H9 (cell line): ENCODE results near the gene KHSRP. TPM values are rescaled to one million over a fixed set of nuclear protein-coding genes. Genes with fewer than 3 reads are reported as not detected.

Experiments
- DNase-seq: peaks from one replicate; pipeline ENCODE4 v3.0.0-alpha.2; 2017
- H2AFZ ChIP-seq: one replicate; pipeline ENCODE4 v1.6.1; 2013; ENCODE audit warnings: mild to moderate bottlenecking, low read length, control low read depth, moderate library complexity
- H2AK5ac ChIP-seq: 2 replicates; pipeline ENCODE4 v1.6.1; 2013; ENCODE audit warnings: low read length, control low read depth, mixed read lengths; ENCODE audit not compliant: insufficient read length
- H2BK120ac ChIP-seq: one replicate; pipeline ENCODE4 v1.6.1; 2013; ENCODE audit warnings: low read depth, mild to moderate bottlenecking, low read length, control low read depth, inconsistent platforms; ENCODE audit not compliant: poor library complexity, severe bottlenecking
- H2BK12ac ChIP-seq: 2 replicates; pipeline ENCODE4 v1.6.1; 2013; ENCODE audit warnings: low read length, control low read depth, mixed read lengths, low read depth; ENCODE audit not compliant: insufficient read length
- H2BK15ac ChIP-seq: 2 replicates; pipeline ENCODE4 v1.6.1; 2013; ENCODE audit warnings: low read depth, low read length, control low read depth
- H2BK20ac ChIP-seq: one replicate; pipeline ENCODE4 v1.6.1; 2013; ENCODE audit warnings: low read depth, mild to moderate bottlenecking, low read length, control low read depth, inconsistent platforms; ENCODE audit not compliant: poor library complexity, severe bottlenecking
- H2BK5ac ChIP-seq: 2 replicates; pipeline ENCODE4 v1.6.1; 2013; ENCODE audit warnings: low read length, control low read depth, mixed read lengths; ENCODE audit not compliant: insufficient read length
- H3K14ac ChIP-seq: 2 replicates; pipeline ENCODE4 v1.6.1; 2013; ENCODE audit warnings: low read length, control low read depth; ENCODE audit not compliant: insufficient read depth
- H3K18ac ChIP-seq: 2 replicates; pipeline ENCODE4 v1.6.1; 2013; ENCODE audit warnings: low read depth, mild to moderate bottlenecking, mixed read lengths, low read length, control low read depth; ENCODE audit not compliant: insufficient read length
- H3K23ac ChIP-seq: 2 replicates; pipeline ENCODE4 v1.6.1; 2013; ENCODE audit warnings: low read length, control low read depth, mixed read lengths, low read depth; ENCODE audit not compliant: insufficient read length
- H3K23me2 ChIP-seq: 2 replicates; pipeline ENCODE4 v1.6.1; 2013; ENCODE audit warnings: low read depth, mild to moderate bottlenecking, mixed read lengths, low read length, control low read depth; ENCODE audit not compliant: insufficient read length, poor library complexity, severe bottlenecking
- H3K27ac ChIP-seq: 2 replicates; pipeline ENCODE4 v1.5.1; 2013; ENCODE audit warnings: low read length, control low read depth, mixed read lengths, low read depth; ENCODE audit not compliant: insufficient read length
- H3K27me3 ChIP-seq: 2 replicates; pipeline ENCODE4 v1.6.1; 2013; ENCODE audit warnings: low read length, control low read depth, inconsistent platforms; ENCODE audit not compliant: insufficient read depth
- H3K4ac ChIP-seq: 2 replicates; pipeline ENCODE4 v1.6.1; 2013; ENCODE audit warnings: low read depth, mild to moderate bottlenecking, control low read depth, inconsistent platforms, low read length, moderate library complexity
- H3K4me1 ChIP-seq: 2 replicates; pipeline ENCODE4 v1.6.1; 2013; ENCODE audit warnings: low read length, control low read depth, inconsistent platforms; ENCODE audit not compliant: insufficient read depth
- H3K4me2 ChIP-seq: 2 replicates; pipeline ENCODE4 v1.6.1; 2013; ENCODE audit warnings: low read length, control low read depth, mixed read lengths; ENCODE audit not compliant: insufficient read length, insufficient read depth
- H3K56ac ChIP-seq: 2 replicates; pipeline ENCODE4 v1.6.1; 2013; ENCODE audit warnings: low read depth, mild to moderate bottlenecking, mixed read lengths, low read length, control low read depth; ENCODE audit not compliant: insufficient read length
- H3K79me1 ChIP-seq: 2 replicates; pipeline ENCODE4 v1.6.1; 2013; ENCODE audit warnings: low read depth, mild to moderate bottlenecking, moderate library complexity, low read length, control low read depth, inconsistent platforms; ENCODE audit not compliant: insufficient read depth, poor library complexity, severe bottlenecking
- H3K79me2 ChIP-seq: 2 replicates; pipeline ENCODE4 v1.6.1; 2013; ENCODE audit warnings: low read length, control low read depth, inconsistent platforms; ENCODE audit not compliant: insufficient read depth
- H3K9ac ChIP-seq: 2 replicates; pipeline ENCODE4 v1.6.1; 2013; ENCODE audit warnings: low read length, control low read depth, mixed read lengths; ENCODE audit not compliant: insufficient read length; ENCODE audit errors: extremely low read depth
- H3K9me3 ChIP-seq: one replicate; pipeline ENCODE4 v1.6.1; 2013; ENCODE audit warnings: low read depth, low read length, inconsistent platforms; ENCODE audit not compliant: control insufficient read depth
- H3T11ph ChIP-seq: one replicate; pipeline ENCODE4 v1.6.1; 2013; ENCODE audit warnings: mild to moderate bottlenecking, low read length, control low read depth, inconsistent platforms
- H4K20me1 ChIP-seq: one replicate; pipeline ENCODE4 v1.6.1; 2013; ENCODE audit not compliant: control insufficient read depth, insufficient read length, insufficient read depth
- H4K5ac ChIP-seq: 2 replicates; pipeline ENCODE4 v1.6.1; 2013; ENCODE audit warnings: low read depth, mild to moderate bottlenecking, mixed read lengths, low read length, control low read depth; ENCODE audit not compliant: insufficient read length
- H4K8ac ChIP-seq: replicated peaks from 2 replicates; pipeline ENCODE4 v1.6.1; 2013; ENCODE audit warnings: low read length, control low read depth, mixed read lengths, low read depth; ENCODE audit not compliant: insufficient read length
- H4K91ac ChIP-seq: 2 replicates; pipeline ENCODE4 v1.6.1; 2013; ENCODE audit warnings: low read depth, mild to moderate bottlenecking, moderate library complexity, mixed read lengths, low read length, control low read depth; ENCODE audit not compliant: insufficient read length
- H3K27ac Mint-ChIP-seq, 3 experiments: 2 replicates in 2 of 3; 3 replicates in 1 of 3; pipeline ENCODE4 v1.8.0; 2020 to 2021; ENCODE audit warnings: mixed read lengths in 3 of 3, mild to moderate bottlenecking in 1 of 3, moderate library complexity in 1 of 3
- H3K27me3 Mint-ChIP-seq: 2 replicates; pipeline ENCODE4 v1.8.0; 2021; ENCODE audit warnings: low read depth, mild to moderate bottlenecking, moderate library complexity, mixed read lengths
- H3K36me3 Mint-ChIP-seq, 3 experiments: 2 replicates in 2 of 3; 3 replicates in 1 of 3; pipeline ENCODE4 v1.8.0; 2020 to 2021; ENCODE audit warnings: low read depth in 3 of 3, mixed read lengths in 3 of 3; ENCODE audit not compliant: insufficient read depth in 1 of 3
- H3K4me1 Mint-ChIP-seq, 2 experiments: 2 replicates each; pipeline ENCODE4 v1.8.0; 2020; ENCODE audit warnings: mixed read lengths in 2 of 2
- H3K4me3 Mint-ChIP-seq, 2 experiments: 2 replicates in 1 of 2; 3 replicates in 1 of 2; pipeline ENCODE4 v1.8.0; 2020 to 2021; ENCODE audit warnings: mild to moderate bottlenecking in 2 of 2, mixed read lengths in 2 of 2, moderate library complexity in 1 of 2
- H3K9me3 Mint-ChIP-seq, 2 experiments: 2 replicates in 1 of 2; 3 replicates in 1 of 2; pipeline ENCODE4 v1.8.0; 2020; ENCODE audit warnings: mild to moderate bottlenecking in 2 of 2, mixed read lengths in 2 of 2, moderate library complexity in 1 of 2
- CTCF ChIP-seq: fragments of 200-600 bp; sonication (generic); conservative IDR thresholded peaks from 3 replicates; pipeline ENCODE4 v1.8.0; 2021; ENCODE audit warnings: antibody characterized with exemption, mild to moderate bottlenecking
- WGBS: extraction: QIAGEN DNeasy Blood & Tissue Kit; methylation state at CpG from one replicate; pipeline ENCODE4 v1.1.7; 2013; ENCODE audit warnings: missing lambda C conversion rate, low lambda C conversion rate, mixed read lengths; ENCODE audit not compliant: insufficient read length; ENCODE audit errors: extremely low coverage; 5-methylcytosine and 5-hydroxymethylcytosine counted together
- total RNA-seq: library from RNA; stranded (reverse); gene quantifications from 2 replicates; pipeline ENCODE4 v1.2.1, GENCODE V29; 2021

KHSRP gene
- total RNA-seq, 1 experiment from 2014 or later = 602 TPM

GRCh38 chr19:6470173-6470572 is 45.6 kb upstream of the KHSRP start:
- peak overlapping the region in 1 of 2 experiments; percentile 3; a peak in 1 of 5 replicates for H3K4me3 Mint-ChIP-seq
- Histone ChIP-seq H4K8ac (no peak overlapping the region), H3K79me2 (no peaks in the 10 kb centered on the region), H3K9ac (no peak overlapping the region), H4K91ac (no peak overlapping the region), H2BK12ac (no peak overlapping the region), H3K23ac (no peak overlapping the region), H2AK5ac (no peak overlapping the region), H3K4ac (no peak overlapping the region), H3K27me3 (no peaks in the 10 kb centered on the region; the same call in 1 of the 2 replicates), H2BK15ac (no peak overlapping the region), H3K23me2 (peaks cover 1% of the 10 kb centered on the region), H3K18ac (no peak overlapping the region), H3K4me1 (no peaks in the 10 kb centered on the region), H2AFZ (no peak overlapping the region), H4K5ac (no peak overlapping the region), H3K9me3 (no peaks in the 10 kb centered on the region), H3K27ac (no peak overlapping the region), H3K4me2 (no peak overlapping the region), H3T11ph (no peak overlapping the region), H3K56ac (no peak overlapping the region), H3K79me1 (no peaks in the 10 kb centered on the region), H2BK120ac (no peak overlapping the region), H3K14ac (no peak overlapping the region), H4K20me1 (no peaks in the 10 kb centered on the region), H2BK5ac (no peak overlapping the region), H2BK20ac (no peak overlapping the region)
- H3K27me3 Mint-ChIP-seq = peaks cover 13% of the 10 kb centered on the region
- no peak for TF ChIP-seq CTCF
- H3K36me3 Mint-ChIP-seq = peaks cover 0 to 30% (median 20%) of the 10 kb centered on the region in 3 experiments; a peak in 6 of 7 replicates
- WGBS = no CpG with 5 or more reads among the region's 8 CpGs
- DNase-seq = peak; percentile 43
- peaks cover 11 to 29% of the 10 kb centered on the region in 2 experiments for H3K4me1 Mint-ChIP-seq
- H3K9me3 Mint-ChIP-seq = no peaks in the 10 kb centered on the region
- 0 out of 7 replicates have a peak overlapping the region, but pooled peaks of 1 of the 3 experiments have one; percentile 53 for H3K27ac Mint-ChIP-seq
